DMS79 (cell line): ENCODE data around the gene VPS11.
A peak's percentile ranks its signal among the peaks of the same experiment; 100 is the strongest.
"Not testable (repeated sequence)": the region's sequence is repeated elsewhere in the genome, so short reads cannot be mapped to it uniquely, and the experiment has no call there.

Experiments
- DNase-seq: peaks from one replicate; lab custom pipeline; 2025; lab: John Stamatoyannopoulos, UW

The VPS11 gene

GRCh38 chr11:119067371-119068222 is at the start of gene VPS11:
VPS11 (plus strand) TSS chr11:119067818; CDS start chr11:119067824, 6 bp downstream.
- DNase-seq = peak; percentile 94

GRCh38 chr11:119018074-119018938 is 49.3 kb upstream of the VPS11 start, which contains the start of the genes RPS25 and TRAPPC4:
RPS25 (minus strand) TSS chr11:119018343; CDS start chr11:119018284, 59 bp downstream.
TRAPPC4 (plus strand) TSS chr11:119018766; CDS start chr11:119018796, 30 bp downstream.
- peak; percentile 99 for DNase-seq

GRCh38 chr11:119019996-119020395 is 47.6 kb upstream of the VPS11 start:
- DNase-seq = no peak

- no peak for DNase-seq
Measured at GRCh38 chr11:119021631-119022030, 46.0 kb upstream of the VPS11 start.

- no peak for DNase-seq
Measured at GRCh38 chr11:119023741-119024140, 43.9 kb upstream of the VPS11 start.

GRCh38 chr11:119024430-119025098 is 43.1 kb upstream of the VPS11 start:
- DNase-seq = no peak

GRCh38 chr11:119025099-119025473 is 42.5 kb upstream of the VPS11 start:
- no peak for DNase-seq

GRCh38 chr11:119025541-119025940 is 42.1 kb upstream of the VPS11 start:
- DNase-seq = no peak

- DNase-seq = no peak
Measured at GRCh38 chr11:119025978-119026766, 41.4 kb upstream of the VPS11 start.

GRCh38 chr11:119026970-119027369 is 40.6 kb upstream of the VPS11 start:
- DNase-seq = no peak

GRCh38 chr11:119027561-119028345 is 39.9 kb upstream of the VPS11 start:
- no peak for DNase-seq

GRCh38 chr11:119028346-119029068 is 39.1 kb upstream of the VPS11 start:
- DNase-seq = no peak

- no peak for DNase-seq
Measured at GRCh38 chr11:119029069-119029339, 38.6 kb upstream of the VPS11 start.

GRCh38 chr11:119029340-119030028 is 38.1 kb upstream of the VPS11 start:
- DNase-seq = no peak

GRCh38 chr11:119030029-119030328 is 37.6 kb upstream of the VPS11 start:
- no peak for DNase-seq

GRCh38 chr11:119030329-119031047 is 37.1 kb upstream of the VPS11 start, which contains the start of gene SLC37A4:
SLC37A4 (minus strand) TSS chr11:119030877.
- peak; percentile 99 for DNase-seq

GRCh38 chr11:119031912-119032280 is 35.7 kb upstream of the VPS11 start:
- no peak for DNase-seq

- not testable (repeated sequence) for DNase-seq
Measured at GRCh38 chr11:119033421-119033820, 34.2 kb upstream of the VPS11 start.

GRCh38 chr11:119034813-119035212 is 32.8 kb upstream of the VPS11 start:
- DNase-seq = no peak
